ENCODE results near the gene IFI16.
"Not testable (repeated sequence)": the region's sequence is repeated elsewhere in the genome, so short reads cannot be mapped to it uniquely, and the experiment has no call there.

Gene IFI16

GRCh38 chr1:159098596-159098995 is 88.9 kb downstream of the IFI16 start:
- DNase-seq (ENCODE audit: low spot score): no peak

- DNase-seq (ENCODE audit: low spot score): no peak
Measured at GRCh38 chr1:159100589-159100988, 90.9 kb downstream of the IFI16 start.

GRCh38 chr1:159103021-159103420 is 93.3 kb downstream of the IFI16 start:
- not testable (repeated sequence) for DNase-seq (ENCODE audit: low spot score)
